Activated naive CD4-positive, alpha-beta T cell treated with anti-CD3 and anti-CD28 coated beads, Interleukin-2, amount 50 U/mL, for 16 hours (primary cell): ENCODE results near the gene TAC3.
"Not testable (repeated sequence)": the region's sequence is repeated elsewhere in the genome, so short reads cannot be mapped to it uniquely, and the experiment has no call there.

Experiments
- DNase-seq: peaks from one replicate; pipeline ENCODE4 v3.0.0-alpha.2; 2020

TAC3 gene

GRCh38 chr12:57016348-57016747 is at the start of gene TAC3:
Gene TAC3, minus strand, starts transcription at chr12:57016529. Its CDS starts 732 bp downstream, at chr12:57015797.
- DNase-seq = no peak

- peak; percentile 55 for DNase-seq
Observed at GRCh38 chr12:57063991-57064685, 47.8 kb upstream of the TAC3 start.

DNA sequence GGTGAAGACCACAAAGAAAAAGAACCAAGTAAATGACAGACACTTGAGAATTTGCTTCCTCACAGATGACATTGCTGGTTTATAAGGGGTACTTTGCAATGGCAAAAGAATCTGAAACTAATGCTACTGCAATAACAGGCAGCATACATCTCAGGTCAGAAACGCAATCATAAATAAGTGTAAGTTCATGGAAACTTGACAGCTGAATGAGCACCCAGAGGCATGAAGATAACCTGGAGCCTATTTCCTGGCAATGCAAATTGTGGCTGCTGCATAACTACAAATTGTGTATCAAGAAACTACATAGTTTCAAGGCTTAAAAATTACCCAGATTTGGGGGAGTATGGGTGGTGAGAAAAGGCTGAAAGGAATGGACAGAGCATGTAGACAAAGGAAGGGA is 42.1 kb upstream of the TAC3 start:
- DNase-seq = no peak

GRCh38 chr12:57057067-57057751 is 40.9 kb upstream of the TAC3 start:
- DNase-seq = no peak

GRCh38 chr12:57055824-57056223 is 39.5 kb upstream of the TAC3 start:
- no peak for DNase-seq

DNA sequence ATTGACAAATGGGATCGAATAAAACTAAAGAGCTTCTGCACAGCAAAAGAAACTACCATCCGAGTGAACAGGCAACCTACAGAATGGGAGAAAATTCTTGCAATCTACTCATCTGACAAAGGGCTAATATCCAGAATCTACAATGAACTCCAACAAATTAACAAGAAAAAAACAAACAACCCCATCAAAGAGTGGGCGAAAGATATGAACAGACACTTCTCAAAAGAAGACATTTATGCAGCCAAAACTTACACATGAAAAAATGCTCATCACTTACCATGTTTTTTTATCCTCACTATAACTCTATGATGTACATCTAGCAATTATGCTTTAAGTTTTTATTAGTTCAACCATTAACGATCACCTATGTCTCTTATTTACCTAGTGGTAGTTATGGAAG is 37.6 kb upstream of the TAC3 start:
- DNase-seq = not testable (repeated sequence)

DNA sequence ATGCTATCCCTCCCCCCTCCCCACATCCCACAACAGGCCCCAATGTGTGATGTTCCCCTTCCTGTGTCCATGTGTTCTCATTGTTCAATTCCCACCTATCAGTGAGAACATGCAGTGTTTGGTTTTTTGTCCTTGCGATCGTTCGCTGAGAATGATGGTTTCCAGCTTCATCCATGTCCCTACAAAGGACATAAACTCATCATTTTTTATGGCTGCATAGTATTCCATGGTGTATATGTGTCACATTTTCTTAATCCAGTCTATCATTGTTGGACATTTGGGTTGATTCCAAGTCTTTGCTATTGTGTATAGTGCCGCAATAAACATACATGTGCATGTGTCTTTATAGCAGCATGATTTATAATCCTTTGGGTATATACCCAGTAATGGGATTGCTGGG is 36.8 kb upstream of the TAC3 start:
- DNase-seq = not testable (repeated sequence)

DNA sequence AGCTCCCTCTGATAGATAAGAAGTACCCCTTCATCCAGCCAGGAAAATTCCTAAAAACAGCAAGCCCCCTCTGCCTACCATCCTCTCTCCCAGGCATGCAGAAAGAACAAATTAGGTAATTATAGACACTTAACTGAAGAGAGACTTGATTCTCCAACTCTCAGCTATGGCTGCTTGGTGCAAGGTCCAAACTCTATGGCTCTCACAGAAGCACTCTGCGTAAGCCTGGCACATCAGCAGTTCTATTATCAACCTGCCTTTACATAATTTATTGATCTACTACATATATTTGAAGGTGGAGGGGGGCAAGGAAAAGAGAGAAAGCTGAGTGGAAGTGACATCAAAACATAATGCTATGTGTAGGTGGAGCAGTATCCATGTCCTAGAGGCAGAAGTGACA is 34.7 kb upstream of the TAC3 start:
- DNase-seq = no peak

DNA sequence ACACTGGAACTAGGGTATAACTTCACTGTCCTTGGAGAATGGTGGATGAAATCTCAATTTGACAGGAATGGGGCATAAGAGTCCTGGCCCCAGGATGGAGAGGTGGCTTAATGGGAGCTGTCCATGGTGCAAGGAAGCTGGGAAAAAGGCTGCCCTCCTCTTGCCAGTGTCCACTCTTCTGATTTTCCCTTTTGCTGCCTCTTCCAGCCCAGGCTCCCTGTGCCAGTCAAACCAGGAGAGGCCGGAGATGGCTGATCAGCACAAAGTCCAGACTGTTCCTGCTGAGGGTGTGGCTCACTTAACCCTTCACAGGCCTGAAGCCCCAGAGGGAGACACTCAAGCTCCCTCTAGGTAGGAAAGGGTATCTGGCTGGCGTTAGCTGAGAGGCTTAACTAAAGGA is 33.6 kb upstream of the TAC3 start, which contains the start of gene MYO1A:
Gene MYO1A, minus strand, starts transcription at position 240 of the 400 bp plus-strand sequence. CDS start 1,806 bp downstream, outside the sequence.
- DNase-seq = no peak

DNA sequence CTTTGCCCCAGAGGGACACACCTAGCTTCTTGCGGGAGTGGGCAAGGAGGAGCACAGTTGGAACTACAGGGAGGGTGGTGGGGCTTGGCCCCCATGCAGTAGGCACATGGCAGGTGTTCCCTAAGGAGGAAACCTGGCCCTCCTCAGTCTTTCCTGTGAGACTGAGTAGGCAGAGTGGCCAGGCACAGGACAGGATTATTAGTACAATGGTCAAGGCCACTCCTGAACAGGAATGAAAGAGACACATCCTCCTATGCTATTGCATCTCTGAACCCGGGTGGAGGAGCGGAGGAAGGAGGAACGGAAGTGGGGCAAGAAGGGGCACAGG is 32.8 kb upstream of the TAC3 start:
- DNase-seq = no peak

DNA sequence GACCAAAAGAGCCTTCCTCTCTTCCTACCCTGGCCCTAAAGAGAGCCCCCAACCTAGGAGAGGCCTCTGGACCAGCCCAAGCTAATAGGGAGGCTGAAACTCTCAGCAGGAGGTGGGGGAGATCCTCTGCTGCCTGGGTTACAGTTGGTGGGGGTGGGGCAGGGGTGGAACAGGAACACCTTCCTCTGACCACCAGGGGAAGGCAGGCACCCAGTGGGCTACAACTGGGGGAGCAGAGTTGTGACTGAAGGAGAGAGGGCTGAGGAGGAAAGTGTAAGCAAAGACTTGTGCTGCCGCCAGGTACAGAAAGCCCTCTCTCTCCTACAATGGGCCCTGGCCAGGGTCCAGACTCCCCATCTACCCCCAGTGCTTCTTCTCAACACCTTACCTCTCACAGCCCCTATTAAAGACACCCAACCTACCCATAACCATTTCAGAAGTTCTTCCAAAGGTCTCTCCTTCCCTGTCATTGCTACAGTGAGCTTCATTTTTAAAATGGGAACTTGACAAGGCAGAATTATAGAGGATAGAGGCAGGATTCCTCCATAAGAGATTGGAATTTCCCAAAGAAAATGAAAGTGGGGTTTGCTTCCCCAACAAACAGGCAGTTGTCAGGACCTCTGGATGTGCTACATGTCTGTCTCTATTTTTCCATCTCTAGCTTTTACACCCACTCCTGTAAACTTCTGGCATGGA is 32.2 kb upstream of the TAC3 start:
- no peak for DNase-seq

GRCh38 chr12:57047981-57048380 is 31.7 kb upstream of the TAC3 start:
- no peak for DNase-seq

- DNase-seq = peak; percentile 18
Observed at GRCh38 chr12:57046947-57047890, 30.9 kb upstream of the TAC3 start.

DNA sequence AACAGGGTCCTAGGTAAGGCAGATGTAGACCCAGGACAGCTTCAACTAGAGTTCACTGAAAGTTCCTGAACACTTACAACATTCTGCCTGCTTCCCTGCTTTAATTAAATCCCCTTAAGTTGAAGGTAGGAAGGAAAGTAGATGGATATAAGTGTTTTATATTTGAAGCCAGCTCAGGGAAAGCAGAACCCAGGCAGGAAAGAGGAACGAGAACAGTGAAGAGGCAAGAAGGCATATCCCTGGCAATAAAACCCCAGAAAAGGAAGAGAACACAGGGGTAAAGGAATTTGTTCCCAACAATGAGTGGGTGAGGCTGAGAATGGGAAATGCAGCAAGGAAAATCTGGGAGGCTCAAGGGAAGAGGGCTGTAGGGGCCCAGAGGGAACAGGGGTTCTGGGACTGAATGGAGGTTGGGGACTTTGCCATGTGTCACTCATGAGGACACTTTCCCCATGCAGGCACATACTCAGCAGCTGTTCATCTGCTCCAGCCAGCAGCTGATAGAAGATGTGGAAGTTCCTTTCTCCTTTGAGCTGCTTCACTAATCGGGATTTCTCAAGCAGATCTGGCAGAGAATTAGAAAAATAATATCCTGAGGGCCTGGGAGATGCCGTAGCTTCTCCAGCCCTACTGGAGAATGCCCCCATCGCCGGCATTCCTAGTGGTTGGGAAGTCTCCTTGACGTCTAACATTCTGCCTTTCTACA is 29.9 kb upstream of the TAC3 start:
- no peak for DNase-seq

GRCh38 chr12:57044889-57045288 is 28.6 kb upstream of the TAC3 start:
- no peak for DNase-seq

GRCh38 chr12:57044468-57044867 is 28.1 kb upstream of the TAC3 start:
- DNase-seq = no peak

GRCh38 chr12:57042695-57043094 is 26.4 kb upstream of the TAC3 start:
- DNase-seq = no peak

GRCh38 chr12:57040750-57041149 is 24.4 kb upstream of the TAC3 start:
- no peak for DNase-seq

GRCh38 chr12:57040211-57040610 is 23.9 kb upstream of the TAC3 start:
- DNase-seq = no peak

DNA sequence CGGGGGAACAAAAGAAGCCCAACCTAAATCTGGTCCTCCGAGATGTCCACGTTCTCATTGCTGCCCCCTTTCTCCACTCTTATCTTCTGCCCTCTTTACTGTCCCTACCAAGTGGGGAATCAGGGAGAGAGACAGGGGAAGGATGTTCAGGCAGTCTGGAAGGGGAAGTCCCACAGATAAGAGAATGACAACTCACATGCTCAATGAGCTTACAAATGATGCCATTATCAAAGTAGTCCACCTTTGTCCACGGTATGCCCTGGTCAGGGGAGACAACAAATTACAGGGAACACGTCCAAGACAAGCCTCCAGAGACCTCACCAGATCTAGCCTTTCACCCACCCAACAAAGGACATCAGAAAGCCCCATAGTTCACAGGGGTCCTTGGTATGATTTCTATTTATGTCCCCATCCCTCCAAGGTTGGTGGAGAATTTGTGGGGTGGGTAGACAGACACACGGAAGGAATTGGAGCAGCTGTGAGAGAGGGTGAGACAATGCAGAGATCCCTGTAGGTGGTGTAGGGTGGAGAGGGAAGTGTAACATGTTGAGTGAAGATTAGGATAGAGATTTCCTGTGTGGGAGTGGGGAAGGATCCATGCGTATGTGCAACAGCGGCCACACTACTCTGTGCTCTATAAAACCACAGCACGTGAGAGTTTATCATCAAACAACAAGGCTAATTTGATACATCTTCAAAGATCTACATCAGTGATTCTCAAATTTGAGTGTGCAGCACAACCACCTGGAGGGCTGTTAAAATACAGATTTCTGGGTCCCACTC is 22.9 kb upstream of the TAC3 start:
- DNase-seq = no peak

GRCh38 chr12:57037264-57037663 is 20.9 kb upstream of the TAC3 start:
- no peak for DNase-seq
